GM18498 (cell line): ENCODE measurements around the gene MED20.
"Not testable (repeated sequence)": the region's sequence is repeated elsewhere in the genome, so short reads cannot be mapped to it uniquely, and the experiment has no call there.

Experiments used
- ATAC-seq: cut with Tn5 transposase; IDR thresholded peaks from one replicate; pipeline ENCODE4 v1.9.1; 2021; ENCODE audit warnings: mild to moderate bottlenecking, moderate library complexity; ENCODE audit not compliant: unreplicated experiment

The MED20 gene, protein sequence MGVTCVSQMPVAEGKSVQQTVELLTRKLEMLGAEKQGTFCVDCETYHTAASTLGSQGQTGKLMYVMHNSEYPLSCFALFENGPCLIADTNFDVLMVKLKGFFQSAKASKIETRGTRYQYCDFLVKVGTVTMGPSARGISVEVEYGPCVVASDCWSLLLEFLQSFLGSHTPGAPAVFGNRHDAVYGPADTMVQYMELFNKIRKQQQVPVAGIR

DNA sequence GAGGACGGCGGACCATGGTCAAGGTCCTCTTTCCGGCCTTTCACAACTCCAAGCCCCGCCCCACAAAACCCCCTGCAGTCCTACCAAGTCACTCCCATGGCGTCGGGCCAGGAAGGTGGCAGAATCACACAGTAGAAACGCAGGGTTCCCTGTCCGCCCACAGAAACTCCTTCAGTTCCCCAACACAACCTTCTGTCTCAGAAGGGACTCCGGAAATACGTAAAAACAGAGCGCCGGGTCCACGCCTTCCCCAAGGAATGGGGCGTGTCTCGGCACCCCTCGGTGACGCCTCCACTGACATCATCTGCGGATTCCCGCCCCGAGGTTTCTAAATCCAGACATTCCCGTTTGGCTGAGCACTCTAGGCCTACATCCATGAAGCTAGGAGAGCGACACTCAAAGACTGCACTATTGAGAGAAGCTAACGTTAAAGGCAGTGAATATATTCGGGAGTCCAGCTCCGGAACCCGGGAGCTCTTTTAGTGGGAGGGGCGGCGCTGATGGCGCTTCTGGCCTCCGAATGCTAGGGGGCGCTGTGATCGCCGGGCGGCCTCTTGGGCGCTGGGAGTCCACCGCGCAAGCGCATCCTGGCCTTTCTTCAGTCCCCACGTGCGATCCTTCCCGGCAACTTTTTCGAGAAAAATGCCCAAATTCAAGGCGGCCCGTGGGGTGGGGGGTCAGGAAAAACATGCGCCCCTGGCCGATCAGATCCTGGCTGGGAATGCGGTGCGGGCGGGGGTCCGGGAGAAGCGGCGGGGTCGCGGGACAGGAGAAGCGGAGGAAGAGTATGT, at the start of gene MED20, which contains the start of gene BYSL:
Gene MED20, minus strand, starts transcription at position 219 of the 791 bp plus-strand sequence. Its CDS starts 121 bp downstream, at position 98.
Gene BYSL, plus strand, starts transcription at position 579 of the 791 bp plus-strand sequence. Its CDS starts 64 bp downstream, at position 643.
- peak; percentile 92 for ATAC-seq

DNA sequence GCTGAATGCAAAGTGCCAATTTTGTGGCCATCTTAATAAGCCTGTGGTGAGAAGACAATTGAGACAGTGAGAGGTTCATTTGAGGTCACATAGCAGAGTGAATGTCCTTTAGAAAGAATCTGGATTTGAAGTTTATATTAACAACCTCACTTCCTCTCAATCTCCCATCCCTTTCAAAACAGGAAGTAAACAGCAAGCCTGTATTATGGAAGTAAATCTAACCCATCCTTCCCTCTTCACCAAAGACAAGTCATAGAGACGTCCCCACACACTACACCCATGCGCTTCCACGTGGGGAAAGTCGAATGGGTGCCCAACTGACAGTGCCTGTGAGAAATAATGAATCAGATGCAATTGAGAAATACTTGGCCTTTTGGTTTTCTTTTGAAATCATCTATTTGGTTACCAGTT, 49.5 kb upstream of the MED20 start:
- ATAC-seq: no peak

DNA sequence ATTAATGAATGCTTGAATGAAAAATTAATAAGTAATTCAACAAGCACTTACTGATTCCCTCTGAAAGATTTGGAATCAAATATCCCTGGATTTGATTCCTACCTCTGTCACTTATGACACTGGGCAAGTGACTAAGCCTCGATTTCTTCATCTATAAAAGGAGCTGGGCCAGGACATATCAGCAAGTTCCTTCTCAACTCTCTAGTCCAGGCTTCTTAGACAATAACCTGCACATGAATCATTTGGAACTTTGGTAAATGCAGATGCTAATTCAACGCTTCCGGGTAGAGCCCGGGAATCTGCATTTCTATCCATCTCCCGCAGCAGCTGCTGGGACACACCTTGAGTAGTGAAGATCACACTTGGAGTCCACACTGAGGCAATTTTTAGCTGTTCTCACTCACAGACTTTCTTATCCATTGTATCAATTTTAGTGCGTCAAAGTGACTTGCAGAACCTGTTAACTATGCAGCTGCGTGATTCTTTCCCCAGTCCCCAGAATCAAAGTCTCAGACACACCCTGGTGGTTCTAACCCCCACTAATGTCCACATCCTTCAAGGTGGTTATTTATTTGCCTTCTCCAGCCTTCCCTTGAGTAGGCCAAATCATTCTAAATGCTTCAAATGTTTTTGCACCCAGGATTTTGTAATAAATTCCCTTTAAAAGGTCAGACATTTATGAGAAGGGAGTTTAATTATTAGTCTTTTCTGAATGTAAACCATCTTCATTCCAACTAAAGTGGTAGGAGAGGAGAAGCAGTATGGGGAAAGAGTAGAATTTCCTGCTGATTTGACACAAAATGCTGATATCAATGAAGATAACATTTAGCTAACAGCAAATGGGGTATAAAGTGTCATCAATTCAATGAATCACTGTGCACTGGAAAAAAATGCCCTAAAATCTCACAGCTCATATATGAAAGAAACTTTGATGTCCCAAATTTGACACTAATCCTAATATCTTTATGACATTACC, 46.7 kb upstream of the MED20 start:
- no peak for ATAC-seq

DNA sequence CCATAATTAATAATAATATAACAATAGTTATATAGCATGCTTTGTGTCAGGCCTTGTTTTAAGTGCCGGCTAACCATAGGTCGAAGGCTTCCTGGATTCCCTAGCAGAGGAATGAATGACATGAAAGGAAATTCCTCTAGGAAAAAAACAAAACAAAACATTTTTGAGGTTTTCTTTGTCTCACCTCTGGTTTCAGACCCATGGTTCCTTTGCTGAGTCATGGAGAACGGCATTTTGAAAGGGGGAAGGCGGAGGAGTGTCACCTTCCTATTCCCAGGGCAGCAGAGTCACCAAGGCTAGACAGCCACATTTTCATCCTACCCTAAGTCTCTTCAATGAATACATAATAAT, 46.0 kb upstream of the MED20 start:
- ATAC-seq: no peak

DNA sequence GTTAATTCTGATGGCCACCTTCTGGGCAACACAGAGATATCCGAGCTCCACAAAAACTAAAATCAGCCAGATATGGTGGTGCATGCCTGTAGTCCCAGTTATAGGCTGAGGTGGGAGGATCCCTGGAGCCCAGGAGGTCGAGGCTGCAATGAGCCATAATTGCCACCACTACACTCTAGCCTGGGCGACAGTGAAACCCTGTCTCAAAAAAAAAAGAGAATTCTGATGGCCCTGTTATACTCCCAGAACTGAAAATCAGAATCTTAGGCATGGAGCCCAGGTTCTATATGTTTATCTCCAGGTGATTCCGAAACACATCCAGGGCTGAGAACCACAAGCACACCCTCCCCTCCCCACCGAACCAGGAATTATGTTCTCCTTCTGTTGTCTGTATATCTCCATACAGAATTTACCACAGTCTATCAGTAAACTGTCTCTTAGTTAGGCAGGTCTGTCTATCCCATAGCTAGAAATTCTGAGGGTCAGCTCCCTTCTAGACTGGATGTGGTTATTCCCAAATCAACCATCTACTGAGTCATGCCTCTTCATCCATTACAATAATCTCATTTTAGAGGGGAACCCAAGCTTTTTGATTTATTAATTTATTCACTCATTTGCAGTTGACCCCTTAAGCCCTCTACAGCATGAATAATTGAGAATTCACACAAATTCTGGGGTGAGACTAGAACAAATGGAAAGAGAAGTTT, 45.4 kb upstream of the MED20 start:
- no peak for ATAC-seq

DNA sequence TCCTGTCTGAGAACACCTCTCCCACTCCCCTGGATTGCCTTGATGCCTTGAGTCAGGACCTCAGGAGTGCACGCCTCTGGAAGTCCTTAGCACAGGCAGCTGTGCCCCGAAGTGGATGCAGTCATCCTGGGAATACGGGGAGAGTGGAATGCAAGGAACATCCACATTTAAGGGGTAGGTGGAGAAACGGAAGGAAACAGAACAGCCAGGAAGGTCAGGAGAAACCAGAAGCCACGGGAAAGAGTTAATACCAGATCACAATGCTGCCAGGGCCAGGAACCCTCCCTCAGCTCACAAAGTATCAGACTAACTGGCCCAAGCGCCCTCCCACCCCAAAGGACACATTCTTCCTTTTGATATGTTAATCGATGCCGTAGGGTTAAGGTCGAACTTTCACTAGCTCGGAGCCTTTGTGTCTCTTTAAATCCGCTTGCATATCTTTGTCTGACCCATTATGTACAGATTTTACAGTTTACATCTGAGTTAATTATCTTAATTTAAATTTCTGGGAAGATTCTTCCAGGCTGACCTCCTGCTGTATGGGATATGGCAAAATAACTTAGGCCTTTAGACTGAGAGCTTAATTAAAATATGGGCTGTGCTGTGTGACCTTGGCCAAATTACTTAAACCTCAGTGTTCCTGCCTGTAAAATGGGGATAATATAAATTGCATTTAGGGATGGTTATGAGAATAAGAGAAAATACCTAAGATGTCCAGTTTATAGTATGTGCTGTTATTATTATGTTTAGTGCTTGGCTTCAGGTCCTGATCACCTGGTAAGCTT, 44.7 kb upstream of the MED20 start:
- ATAC-seq: no peak

DNA sequence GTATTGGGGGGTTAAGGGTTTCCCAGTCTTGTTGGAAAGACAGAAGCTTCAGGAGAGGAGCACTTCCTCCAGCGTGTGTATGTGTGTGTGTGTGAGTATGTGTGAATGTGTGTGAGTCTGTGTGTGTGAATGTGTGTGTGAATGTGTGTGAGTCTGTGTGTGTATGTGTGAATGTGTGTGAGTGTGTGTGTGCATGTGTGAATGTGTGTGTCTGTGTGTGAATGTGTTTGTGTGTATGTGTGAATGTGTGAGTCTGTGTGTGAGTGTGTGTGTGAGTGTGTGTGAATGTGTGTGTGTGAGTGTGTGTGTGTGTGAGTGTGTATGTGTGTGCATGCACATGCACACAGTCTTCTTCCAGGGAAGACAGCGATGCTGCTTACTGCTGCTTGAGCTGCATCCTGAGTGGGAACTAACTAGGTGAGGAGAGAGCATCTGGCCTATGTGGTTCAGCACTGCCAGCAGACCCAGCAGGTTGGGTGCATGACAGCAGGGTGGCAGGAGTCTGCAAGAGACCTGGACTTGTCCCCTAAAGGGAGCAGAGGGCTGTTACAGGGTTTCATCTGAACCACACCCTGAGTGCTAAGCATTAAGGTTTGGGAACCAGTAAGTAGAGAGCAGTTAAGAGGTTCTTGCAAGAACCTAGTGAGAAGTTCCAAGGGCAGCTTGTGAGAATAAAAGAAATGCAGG, 43.4 kb upstream of the MED20 start:
- ATAC-seq: no peak

DNA sequence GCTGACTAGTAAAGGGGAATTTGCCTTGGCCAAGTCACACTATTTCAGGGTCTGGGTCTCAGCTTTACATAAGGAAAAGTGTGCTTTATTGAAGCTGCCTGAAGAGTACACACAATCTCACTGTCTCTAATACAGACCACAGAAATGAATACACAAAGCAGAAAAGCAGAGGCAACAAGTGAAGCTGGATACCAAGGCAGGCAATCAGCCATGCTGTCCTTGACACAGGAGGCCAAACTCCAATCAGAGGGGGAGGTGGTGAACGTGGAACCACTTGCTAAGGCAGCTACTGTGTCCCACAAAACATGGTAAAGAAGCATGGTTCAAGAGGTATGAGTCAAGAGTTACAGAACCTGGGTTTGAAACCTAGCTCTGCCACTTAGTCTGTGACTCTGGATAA, 42.4 kb upstream of the MED20 start:
- no peak for ATAC-seq

DNA sequence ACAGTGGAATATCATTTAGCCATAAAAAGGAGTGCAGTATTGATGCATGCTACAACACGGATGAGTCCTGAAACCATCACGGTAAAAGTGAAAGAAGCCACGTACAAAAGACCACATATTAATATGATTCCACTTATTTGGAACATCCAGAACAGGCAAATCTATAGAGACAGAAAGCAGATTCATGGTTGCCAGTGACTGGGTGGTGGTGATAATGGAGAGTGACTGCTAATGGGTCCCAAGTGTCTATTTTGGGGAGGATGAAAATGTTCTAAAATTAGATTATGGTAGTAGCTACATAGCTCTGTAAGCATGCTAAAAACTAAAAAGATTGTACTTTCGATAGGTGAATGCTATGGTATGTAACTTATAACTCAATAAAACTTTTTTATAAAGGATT, 39.1 kb upstream of the MED20 start:
- no peak for ATAC-seq

DNA sequence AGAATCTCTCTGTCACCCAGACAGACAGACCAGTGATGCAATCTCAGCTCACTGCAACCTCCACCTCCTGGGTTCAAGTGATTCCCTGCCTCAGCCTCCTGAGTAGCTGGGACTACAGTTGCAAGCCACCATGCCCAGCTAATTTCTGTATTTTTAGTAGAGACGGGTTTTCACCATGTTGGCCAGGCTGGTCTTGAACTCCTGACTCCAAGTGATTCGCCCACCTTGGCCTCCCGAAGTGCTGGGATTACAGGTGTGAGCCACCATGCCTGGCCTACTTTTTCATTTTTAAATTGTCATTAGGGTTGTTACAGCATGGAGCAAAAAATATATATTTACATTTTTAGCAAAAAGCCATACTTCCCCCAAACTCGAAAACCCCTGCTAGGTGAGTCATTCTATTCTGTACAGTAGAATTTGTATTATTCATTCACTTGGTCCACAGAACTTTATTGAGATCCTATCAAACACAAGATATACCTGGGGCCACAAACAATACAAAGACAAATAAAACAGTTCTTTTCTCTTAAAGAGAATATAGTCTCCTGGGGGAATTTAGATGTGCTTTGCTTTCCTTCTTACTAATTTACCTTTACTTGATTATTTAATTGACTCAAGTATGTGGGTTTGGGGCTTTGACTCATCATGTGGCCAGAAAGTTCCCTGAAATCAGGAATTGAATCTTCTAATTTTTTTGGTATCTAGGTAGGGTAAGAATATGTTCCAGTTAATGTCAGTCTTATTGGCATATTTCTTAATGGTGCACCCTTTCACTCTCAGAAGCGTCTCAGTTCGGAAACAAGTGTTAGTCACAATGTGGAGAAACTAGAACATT, 37.3 kb upstream of the MED20 start:
- ATAC-seq: no peak

DNA sequence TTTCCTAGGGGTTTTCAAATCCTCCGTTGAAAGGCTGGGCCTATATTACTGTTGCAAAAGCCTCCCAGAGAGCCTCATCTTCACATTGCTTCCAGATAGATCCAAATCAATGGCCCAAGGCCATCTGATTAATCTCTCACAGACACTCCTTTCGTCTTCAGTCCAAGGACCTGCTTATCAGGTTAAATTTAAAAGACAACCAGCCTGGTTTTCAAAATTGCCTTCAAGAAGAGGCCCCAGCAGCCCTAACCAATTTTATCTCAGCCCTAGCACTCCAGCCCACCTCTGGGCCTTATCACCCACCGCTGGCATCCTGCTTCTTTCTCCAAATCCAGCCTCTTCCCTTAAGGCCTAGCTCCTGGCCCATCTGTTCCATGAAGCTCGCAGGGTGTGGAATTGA, 36.2 kb upstream of the MED20 start:
- no peak for ATAC-seq

DNA sequence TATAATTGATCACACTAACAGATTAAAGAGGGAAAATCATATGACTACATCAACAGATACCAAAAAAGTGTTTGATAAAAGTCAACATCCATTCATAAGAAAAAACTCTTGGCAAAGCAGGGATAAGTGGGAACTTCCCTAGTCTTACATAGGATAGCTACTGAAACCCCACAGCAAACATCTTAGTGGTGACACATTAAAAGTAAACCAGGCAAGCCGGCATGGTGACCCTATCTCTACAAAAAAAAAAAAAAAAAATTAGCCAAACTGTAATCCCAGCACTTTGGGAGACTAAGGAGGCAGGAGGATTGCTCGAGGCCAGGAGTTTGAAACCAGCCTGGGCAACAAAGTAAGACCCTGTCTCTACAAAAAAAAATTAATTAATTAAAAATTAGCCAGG, 34.5 kb upstream of the MED20 start:
- ATAC-seq: no peak

DNA sequence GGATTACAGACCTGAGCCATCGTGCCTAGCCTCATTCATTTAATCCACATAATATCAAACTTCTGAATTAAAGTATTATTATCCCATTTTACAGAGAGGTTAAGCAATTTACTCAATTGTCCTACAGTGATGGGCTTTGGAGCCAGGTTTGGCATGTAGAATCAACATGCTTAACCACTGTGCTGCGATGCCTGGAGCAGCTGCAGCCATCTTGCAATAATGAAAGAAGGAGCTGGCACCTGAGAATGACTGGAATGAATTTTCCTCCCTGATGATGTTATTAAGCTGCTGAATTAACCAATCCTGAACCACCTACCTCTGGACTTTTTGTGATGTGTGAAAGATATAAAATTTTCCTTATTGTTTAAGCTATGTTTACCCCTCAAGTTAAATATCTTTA, 33.7 kb upstream of the MED20 start:
- ATAC-seq: no peak

DNA sequence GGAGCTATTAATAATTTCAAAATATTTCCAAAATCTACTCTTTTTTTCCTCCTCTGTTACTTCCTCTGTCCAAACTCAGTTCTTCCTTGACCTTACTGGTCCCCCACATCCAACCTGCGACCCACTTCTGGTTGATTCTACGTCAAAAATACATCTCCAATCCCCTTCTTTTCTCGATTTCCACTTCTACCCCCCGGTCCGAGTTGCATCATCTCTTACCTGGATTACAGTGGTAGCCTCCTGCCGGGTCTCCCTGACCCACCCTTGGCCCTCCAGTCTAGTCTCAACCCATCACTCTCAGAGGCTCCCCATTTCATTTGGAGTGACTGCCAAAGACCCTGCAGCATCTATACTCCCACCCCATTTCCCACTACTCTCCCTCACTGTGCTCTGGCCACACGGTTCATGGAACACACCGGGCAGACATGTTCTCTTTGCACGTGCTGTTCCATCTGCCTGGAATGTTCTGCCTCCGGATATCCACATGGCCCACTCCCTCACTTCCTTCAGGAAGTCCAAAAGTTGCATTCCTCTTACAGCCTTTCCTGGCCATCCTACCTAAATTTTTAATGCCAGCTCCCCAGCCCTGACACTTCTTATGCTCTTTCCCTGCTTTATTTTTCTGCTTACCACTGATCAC, 26.8 kb upstream of the MED20 start:
- no peak for ATAC-seq

DNA sequence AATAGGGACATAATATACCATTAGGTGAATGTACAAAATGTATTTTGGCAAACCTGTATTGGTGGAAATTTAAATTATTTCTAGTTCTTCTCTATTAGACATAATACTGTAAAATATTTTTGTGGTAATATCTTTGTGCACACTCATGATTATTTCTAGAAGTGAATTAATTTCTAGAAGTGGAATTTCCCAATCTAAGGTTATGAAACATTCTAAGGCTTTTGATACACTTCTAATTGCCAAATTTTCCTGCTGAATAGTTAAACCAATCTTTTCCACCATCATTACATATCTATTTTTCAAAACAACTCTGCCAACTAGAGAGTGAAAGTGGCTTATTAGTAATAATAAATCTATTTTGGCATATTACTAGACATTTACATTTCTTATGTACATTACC, 22.5 kb upstream of the MED20 start:
- ATAC-seq: no peak

DNA sequence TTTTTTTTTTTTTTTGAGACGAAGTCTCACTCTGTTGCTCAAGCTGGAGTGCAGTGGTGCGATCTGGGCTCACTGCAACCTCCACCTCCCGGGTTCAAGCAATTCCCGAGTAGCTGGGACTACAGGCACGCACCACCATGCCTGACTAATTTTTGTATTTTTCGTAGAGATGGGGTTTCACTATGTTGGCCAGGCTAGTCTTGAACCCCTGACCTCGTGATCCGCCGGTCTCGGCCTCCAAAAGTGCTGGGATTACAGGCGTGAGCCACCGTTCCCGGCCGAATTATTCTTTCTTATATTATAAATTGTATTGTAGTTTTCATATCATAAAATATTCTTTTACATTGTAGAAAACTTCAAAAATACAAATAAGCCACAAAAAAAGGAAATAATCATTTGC, 21.9 kb upstream of the MED20 start:
- ATAC-seq: not testable (repeated sequence)

DNA sequence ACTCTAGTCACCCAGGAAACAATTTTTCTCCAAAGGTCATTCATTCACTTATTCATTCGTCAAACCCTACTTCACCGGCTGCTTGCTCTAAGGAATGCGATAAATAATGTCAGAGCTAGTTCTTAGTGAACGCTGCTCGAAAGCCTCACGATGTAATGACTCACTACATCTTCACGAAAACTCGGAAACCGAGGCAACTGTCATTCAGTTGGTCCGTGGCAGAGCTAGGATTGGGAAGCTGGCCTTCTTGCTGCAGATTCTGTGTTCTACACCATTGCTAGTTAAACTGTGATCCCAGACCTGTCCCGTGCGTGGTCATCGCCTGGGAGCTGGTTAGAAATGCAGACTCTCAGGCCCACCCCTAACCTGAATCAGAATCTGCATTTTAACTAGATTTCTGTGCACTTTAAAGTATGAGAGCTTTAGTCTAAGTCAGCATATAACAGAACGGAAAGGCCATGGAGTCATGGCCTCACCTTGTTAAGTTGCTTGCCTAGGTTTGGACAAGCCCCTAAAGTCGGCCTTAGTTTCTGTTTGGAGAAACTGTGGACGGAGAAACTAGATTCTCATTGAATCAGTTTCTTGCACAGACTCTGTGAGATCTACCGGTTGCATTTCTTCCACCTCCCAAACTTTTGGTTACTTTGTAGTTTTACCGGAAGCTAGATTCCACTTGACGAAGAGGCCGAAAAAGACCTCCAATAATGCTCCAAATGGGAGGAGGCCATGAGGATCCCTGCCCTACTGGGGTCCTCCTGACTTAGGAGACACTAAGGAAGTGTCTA, 21.3 kb upstream of the MED20 start:
- no peak for ATAC-seq
